Measurements from ENCODE around the gene CNGA2.

Gene CNGA2

DNA sequence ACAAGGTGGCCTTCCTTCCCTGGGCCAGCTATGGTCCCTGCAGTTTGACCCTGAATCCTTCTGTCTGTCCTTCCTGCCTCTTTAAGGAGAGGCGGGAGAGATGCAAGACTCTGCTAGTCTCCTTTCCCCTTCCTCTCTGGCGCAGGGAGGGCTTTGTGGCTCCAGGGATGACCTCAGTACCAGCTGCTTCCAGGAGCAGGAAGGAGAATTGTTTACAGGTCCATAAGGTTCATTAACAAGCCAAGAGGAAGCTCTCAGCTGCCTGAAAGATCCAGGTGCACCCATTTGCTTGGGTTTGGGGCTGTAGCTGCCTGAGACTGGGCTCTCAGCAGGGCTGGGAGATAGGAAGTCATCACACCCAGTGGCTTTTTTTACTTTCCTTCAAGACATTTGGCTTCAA lies 22.8 kb upstream of the CNGA2 start:
- DNase-seq (ENCODE audit: extremely low read depth in 1 of 2, low read depth in 1 of 2), result no peak

DNA sequence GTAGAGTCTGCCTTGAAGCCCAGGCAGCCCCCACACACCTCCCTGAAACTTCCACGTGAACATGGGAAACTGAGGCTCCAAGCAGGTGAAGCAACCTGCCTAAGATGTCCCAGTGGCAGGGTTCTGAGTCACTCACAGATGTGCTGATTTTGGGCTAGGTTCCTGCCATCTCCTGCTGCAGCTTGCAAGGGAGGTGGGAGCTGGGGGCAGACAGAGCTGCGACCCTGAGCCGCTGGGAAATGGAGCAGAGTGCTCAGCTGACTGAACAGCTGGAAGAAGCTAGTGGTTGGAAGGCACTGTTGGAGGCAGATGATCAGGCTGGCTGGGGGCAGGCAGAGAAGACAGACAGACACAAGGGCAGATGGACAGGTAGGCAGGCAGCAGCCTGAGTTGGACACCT lies 22.3 kb upstream of the CNGA2 start:
- no peak for DNase-seq (ENCODE audit: extremely low read depth in 1 of 2, low read depth in 1 of 2)

GRCh38 chrX:151713849-151714248 lies 20.7 kb upstream of the CNGA2 start:
- no peak for DNase-seq (ENCODE audit: extremely low read depth in 1 of 2, low read depth in 1 of 2)

- no peak for DNase-seq (ENCODE audit: extremely low read depth in 1 of 2, low read depth in 1 of 2)
Measured at GRCh38 chrX:151714362-151714761, 20.2 kb upstream of the CNGA2 start.

DNA sequence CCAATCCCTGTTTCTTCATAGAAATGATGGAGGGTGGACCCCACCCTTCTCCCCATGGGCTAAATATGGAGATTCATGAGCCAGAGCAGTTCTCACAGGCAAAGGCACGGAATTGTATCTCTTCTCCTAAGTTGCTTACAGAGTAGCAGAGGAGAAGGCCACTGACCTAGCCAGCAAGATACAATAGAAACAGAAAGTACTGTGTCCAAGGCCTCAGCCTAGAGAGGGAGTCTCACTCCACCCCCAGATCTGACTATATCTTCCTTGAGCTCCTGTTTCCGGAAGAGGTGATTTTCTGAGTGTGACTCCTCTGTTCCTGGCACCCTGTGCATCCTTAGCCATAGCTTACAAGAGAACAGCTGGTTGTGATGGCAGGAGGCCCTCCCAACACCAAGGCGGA lies 18.8 kb upstream of the CNGA2 start, which contains the start of gene FATE1:
TSS of gene FATE1 (plus strand) at position 284 of the 400 bp plus-strand sequence. CDS start at position 369, 85 bp downstream.
- no peak for DNase-seq (ENCODE audit: extremely low read depth in 1 of 2, low read depth in 1 of 2)

- DNase-seq (ENCODE audit: extremely low read depth in 1 of 2, low read depth in 1 of 2), result no peak
Measured at GRCh38 chrX:151722241-151722846, 12.2 kb upstream of the CNGA2 start.

DNA sequence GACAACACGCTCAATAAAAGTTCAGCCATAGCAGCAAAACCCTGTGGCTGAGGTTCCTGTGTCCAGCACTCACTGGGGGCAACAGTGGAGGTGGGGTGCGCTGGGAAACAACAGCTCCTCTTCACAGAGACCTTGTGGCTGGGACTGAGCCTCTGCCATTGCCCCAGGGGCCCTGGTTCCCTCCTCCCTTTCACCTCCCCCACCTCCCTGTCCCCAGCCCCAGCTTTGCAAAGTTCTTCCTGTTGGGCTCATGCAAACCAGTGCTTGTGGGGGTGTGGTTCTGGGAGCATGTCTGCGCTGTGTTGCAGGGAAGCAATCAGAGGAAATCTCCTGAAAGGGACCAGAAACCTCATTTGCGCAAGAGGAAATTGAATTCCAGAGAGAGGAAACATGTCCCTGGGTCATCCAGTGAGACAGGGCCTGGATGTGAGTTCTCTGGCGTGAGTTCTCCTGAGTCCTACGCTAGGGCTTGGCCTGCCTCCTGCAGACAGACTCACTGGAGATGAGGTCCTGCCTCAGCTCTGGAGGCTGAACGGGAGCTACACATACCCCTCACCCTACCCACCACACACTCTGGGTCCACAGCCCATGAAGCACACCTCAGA lies 11.3 kb upstream of the CNGA2 start:
- DNase-seq (ENCODE audit: extremely low read depth in 1 of 2, low read depth in 1 of 2), result no peak

GRCh38 chrX:151724563-151725337 lies 9.8 kb upstream of the CNGA2 start:
- DNase-seq (ENCODE audit: extremely low read depth in 1 of 2, low read depth in 1 of 2), result no peak

- DNase-seq (ENCODE audit: extremely low read depth in 1 of 2, low read depth in 1 of 2), result no peak
Measured at GRCh38 chrX:151725338-151725614, 9.3 kb upstream of the CNGA2 start.

- no peak for DNase-seq (ENCODE audit: extremely low read depth in 1 of 2, low read depth in 1 of 2)
Measured at GRCh38 chrX:151726751-151727150, 7.8 kb upstream of the CNGA2 start.

DNA sequence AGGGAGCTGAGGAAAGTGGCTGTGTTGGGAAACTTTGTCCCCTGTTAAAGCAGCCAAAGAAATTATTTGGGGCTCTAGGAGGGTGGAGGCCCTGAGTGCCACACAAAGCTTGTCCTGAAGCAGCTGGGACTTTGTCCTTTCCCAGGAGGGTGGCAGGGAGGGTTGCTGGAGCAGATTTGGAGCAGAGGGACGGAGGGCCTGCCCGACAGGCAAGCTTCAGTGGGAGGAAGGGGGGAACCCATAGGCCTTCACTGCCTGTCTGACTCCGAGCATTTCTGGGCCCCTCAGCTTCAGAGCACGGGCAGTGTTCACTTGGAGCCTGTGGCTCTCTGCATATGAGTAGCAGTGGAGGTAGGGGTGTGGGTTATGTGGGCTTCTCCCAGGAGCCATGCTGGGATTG lies 7.2 kb upstream of the CNGA2 start:
- no peak for DNase-seq (ENCODE audit: extremely low read depth in 1 of 2, low read depth in 1 of 2)

GRCh38 chrX:151729056-151729725 lies 5.4 kb upstream of the CNGA2 start:
- no peak for DNase-seq (ENCODE audit: extremely low read depth in 1 of 2, low read depth in 1 of 2)

DNA sequence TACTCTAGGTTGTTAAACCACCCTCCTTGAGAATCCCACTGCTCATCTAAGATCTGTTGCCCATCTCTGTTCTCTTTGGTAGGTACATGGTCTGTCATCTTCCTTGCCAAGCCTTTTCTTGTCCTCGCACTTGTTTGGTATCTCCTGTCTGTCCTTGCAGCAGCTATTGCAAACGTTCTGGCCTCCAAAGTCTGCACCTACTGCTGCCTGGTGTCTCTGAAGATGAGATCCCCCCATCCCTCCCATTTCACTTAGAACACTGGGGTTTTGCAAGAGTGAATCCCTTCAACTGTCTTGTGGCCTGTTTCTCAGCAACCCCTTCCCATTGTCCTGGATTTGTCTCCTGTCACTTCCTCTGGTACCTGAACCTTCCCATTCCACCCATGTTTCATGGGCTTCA lies 673 bp downstream of the CNGA2 start:
- no peak for DNase-seq (ENCODE audit: extremely low read depth in 1 of 2, low read depth in 1 of 2)

- no peak for DNase-seq (ENCODE audit: extremely low read depth in 1 of 2, low read depth in 1 of 2)
Measured at GRCh38 chrX:151736685-151737084, 2.1 kb downstream of the CNGA2 start.

DNA sequence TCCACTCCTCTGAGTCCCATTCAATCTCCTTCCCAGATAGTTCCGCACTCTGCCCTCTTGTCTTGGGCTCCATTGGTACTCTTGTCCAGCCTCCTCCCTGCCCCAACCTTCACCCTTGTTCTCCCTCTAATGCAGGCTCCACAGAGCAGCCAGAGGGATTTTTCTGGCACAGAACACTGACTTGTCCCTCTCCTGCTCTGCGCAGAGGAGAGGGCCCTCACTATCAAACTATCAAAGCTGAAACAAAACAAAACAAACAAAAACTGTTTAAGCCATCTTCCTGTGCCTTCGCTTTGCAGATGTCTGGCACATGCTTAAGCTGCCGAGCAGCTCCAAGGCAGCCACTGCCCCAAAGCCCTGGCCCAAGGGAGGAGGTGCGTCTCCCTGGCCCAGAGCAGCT lies 2.9 kb downstream of the CNGA2 start:
- no peak for DNase-seq (ENCODE audit: extremely low read depth in 1 of 2, low read depth in 1 of 2)

- no peak for DNase-seq (ENCODE audit: extremely low read depth in 1 of 2, low read depth in 1 of 2)
Measured at GRCh38 chrX:151738751-151739150, 4.2 kb downstream of the CNGA2 start.

GRCh38 chrX:151741606-151742005 lies 7.1 kb downstream of the CNGA2 start:
- DNase-seq (ENCODE audit: extremely low read depth in 1 of 2, low read depth in 1 of 2), result no peak

DNA sequence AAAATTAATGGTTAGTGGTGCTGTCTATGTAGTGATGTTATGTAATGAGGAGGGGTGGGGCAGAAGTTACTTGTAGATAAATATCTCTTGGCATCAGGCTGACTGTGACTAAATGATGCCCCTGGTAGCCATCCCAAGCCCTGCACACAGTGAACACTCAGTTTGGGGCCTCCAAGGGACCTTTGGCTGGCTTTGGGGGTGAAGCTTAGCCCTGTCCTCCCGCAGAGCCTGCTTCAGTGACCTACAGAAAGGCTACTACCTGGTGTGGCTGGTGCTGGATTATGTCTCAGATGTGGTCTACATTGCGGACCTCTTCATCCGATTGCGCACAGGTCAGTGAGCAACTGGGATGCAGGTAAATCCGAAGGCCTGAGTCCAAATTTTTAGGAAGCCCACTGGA lies 7.8 kb downstream of the CNGA2 start:
- no peak for DNase-seq (ENCODE audit: extremely low read depth in 1 of 2, low read depth in 1 of 2)

DNA sequence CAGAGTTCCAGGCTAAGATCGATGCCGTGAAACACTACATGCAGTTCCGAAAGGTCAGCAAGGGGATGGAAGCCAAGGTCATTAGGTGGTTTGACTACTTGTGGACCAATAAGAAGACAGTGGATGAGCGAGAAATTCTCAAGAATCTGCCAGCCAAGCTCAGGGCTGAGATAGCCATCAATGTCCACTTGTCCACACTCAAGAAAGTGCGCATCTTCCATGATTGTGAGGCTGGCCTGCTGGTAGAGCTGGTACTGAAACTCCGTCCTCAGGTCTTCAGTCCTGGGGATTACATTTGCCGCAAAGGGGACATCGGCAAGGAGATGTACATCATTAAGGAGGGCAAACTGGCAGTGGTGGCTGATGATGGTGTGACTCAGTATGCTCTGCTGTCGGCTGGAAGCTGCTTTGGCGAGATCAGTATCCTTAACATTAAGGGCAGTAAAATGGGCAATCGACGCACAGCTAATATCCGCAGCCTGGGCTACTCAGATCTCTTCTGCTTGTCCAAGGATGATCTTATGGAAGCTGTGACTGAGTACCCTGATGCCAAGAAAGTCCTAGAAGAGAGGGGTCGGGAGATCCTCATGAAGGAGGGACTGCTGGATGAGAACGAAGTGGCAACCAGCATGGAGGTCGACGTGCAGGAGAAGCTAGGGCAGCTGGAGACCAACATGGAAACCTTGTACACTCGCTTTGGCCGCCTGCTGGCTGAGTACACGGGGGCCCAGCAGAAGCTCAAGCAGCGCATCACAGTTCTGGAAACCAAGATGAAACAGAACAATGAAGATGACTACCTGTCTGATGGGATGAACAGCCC lies 9.3 kb downstream of the CNGA2 start:
- no peak for DNase-seq (ENCODE audit: extremely low read depth in 1 of 2, low read depth in 1 of 2)

- no peak for DNase-seq (ENCODE audit: extremely low read depth in 1 of 2, low read depth in 1 of 2)
Measured at GRCh38 chrX:151745651-151746050, 11.1 kb downstream of the CNGA2 start.

DNA sequence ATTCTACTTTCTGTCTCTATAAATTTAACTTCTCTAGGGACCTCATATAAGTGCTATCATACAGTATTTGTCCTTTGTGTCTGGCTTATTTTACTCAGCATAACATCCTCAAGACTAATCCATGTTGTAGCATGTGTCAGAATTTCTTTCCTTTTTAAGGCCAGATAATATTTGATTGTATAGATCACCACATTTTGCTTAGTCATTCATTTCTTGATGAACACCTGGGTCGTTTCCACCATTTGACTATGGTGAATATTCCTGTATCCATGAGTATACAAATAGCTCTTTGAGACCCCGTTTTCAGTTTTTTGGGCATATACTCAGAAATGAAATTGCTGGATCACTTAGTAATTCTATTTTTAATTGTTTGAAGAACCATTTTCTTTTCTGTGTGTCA lies 12.0 kb downstream of the CNGA2 start:
- no peak for DNase-seq (ENCODE audit: extremely low read depth in 1 of 2, low read depth in 1 of 2)

Data from stimulated activated CD8-positive, alpha-beta memory T cell treated with anti-CD3 and anti-CD28 coated beads, Interleukin-7, amount 100 ng/mL, for 48 hours (primary cell).